Retinal pigment epithelial cell (primary cell): ENCODE measurements around the gene DNAJC22.
A peak's percentile ranks its signal among the peaks of the same experiment; 100 is the strongest.

Source experiments
- DNase-seq: peaks from one replicate; pipeline ENCODE4 v3.0.0-alpha.2; 2010; ENCODE audit warnings: low read depth
- H3K4me3 ChIP-seq: 2 replicates; pipeline ENCODE4 v1.5.1; 2011; ENCODE audit warnings: mild to moderate bottlenecking, low read length, control low read depth, moderate library complexity
- CTCF ChIP-seq: conservative IDR thresholded peaks from 2 replicates; pipeline ENCODE4 v1.5.1; 2011; ENCODE audit warnings: low read depth, low read length, control low read depth, inconsistent platforms

DNAJC22 gene

DNA sequence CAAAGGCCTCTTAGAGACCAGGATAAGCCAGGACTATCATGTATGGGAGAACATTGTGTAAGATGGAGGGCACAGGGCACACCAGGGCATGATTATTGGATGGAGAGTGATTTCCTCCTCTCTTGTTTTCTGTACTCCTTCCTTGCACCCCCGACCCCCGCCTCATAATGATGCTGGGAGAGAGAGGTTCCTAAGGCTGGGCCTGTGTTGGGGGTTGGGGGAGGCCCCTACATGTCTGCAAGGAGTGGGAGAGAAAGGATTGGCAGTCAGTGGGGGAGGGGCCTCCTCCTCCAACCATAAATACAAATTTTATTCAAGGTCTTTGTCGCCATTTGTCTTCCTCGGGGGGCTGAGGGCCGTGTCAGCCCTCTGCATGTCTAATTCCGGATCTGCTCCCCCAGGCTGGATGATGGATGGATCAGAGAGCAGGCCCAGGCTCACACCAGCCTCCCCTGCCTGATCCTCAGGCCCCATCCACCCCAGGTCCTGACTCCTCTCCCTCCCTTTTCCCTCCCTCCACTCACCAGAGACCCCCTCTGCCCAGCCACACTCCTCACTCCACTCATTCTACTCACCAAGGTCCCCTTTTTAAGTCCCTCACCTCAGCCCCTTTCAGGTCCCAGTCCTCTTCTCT, 7.7 kb upstream of the DNAJC22 start:
- TF ChIP-seq CTCF, result no peak
- DNase-seq, result no peak
- H3K4me3 ChIP-seq, result no peak overlapping the region

DNA sequence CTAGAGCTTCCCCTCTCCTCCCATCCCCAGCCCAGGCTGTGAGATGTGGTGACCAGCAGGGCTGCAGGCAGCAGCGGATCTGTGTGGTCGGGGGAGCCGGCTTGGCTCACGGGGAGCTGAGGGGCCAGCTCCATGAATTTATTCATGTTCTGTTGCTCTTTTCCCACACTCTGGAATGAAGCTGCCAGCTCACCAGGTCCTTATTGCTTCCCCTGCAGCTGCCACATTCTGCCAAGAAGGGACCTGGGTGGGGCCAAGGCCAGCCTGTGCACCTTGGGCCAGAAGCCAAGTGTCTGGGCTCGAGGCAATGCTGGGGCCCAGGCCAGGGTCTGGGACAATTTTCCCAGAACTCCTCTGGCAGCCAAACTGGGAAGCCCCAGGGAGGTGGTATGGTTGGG, 7.2 kb upstream of the DNAJC22 start:
- no peak for TF ChIP-seq CTCF
- DNase-seq, result no peak
- no peak overlapping the region for H3K4me3 ChIP-seq

DNA sequence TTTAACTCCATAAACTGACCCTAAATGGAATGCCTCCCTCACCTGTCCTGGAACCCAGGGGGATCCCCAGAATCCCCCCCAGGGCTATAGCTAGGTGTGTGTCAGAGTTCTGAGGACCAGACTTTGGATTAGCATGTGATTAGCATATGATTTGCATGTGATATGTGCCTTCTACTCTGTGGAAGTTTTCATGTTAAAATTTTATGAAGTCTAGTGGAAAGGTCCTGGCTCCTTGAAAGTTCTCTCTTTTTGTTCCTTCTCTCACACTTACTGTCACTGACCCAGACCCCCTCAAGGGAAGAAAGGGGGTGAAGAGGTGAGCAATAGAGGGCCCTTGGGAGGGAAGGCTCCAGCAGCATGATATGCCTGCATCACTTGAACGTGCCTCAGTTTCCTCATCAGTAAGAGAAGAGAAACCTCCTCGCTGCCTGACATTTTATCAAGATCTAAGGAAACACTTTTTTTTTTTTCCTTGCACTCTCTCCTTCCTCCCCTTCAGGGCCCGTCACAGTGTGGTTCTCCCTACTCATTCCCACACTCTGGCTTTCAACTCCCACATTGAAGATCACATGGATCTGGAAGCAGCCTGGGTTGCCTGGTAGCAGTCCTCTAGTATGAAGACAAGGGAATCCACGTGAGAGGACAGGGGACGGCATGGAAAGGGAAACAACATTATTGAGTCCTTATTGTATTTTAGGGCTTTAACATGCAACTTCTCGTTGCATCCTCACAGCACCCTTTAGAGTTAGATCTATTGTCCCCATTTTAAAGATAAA, 6.4 kb upstream of the DNAJC22 start:
- DNase-seq, result no peak
- H3K4me3 ChIP-seq, result no peak overlapping the region
- TF ChIP-seq CTCF, result no peak

DNA sequence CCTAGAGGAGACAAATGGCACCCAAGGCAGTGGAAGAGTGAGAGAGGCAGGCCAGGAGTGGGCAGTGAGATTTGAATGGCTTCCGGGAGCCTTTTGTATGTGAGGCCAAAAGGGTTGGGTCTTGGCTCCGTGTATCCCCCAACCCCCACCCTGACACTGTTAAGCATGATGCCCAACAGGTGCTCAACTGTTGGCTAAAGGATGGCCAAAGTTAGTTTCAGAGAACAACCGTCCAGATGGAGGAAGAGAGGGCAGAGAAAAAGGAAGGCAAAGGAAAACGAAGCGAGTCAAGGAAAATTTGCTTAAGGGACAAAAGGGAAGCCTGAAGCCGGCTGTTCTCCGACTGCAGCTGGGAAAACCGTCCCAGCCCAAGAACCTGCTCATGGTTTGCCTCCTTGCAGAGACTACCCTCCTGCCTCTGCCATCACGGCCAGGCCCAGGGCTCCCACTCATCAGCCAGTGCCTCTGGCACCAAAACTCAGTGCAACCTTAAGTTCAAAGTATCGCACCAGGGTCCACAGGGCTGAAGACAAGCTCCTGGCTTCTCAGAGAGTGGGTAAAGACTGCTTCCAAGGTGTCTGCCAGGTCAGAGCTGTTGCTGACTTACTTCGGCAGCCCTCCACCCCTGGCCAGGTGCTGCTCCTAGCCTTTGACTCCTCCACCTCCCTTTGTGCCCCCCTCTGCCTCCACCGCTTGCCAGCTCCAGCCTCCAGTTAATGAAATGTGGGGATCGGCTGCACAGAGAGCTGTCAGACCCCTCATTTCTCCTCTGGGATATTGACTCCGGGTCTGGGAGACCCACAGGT, 5.5 kb upstream of the DNAJC22 start:
- DNase-seq, result no peak
- no peak for TF ChIP-seq CTCF
- H3K4me3 ChIP-seq, result no peak overlapping the region

DNA sequence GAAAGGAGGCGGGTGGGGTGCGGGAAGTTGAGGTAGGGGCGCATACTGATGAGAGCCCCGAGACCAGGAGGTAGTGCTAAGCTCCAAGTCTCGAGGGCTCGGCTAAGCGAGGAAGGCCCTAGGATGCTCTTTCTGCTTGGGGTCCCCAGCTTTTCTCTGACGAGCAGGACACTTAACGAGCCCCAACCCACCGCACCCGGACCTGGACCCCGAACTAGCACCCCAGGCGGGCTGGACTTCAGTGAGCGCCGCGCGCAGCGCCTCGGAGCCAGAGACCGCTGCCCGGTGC, 5.0 kb upstream of the DNAJC22 start:
- H3K4me3 ChIP-seq, result no peak overlapping the region
- no peak for DNase-seq
- no peak for TF ChIP-seq CTCF

- peak overlapping the region; percentile 6 for H3K4me3 ChIP-seq
- TF ChIP-seq CTCF, result peak; percentile 83
- no peak for DNase-seq
These were observed 4.4 kb upstream of the DNAJC22 start for GRCh38 chr12:49342066-49342913.
